Spleen (tissue), 11 donors: ENCODE results near the gene TAOK1. TPM values are rescaled to one million over a fixed set of nuclear protein-coding genes. Genes with fewer than 3 reads are reported as not detected.

Experiments
- DNase-seq: peaks from one replicate; pipeline ENCODE4 v3.0.0-alpha.2; 2020
- H3K27ac ChIP-seq, 8 donors: fragments of 200-600 bp; sonication (generic) in 7 of 8; 1 replicate in 4 of 8; 2 replicates in 4 of 8; pipeline versions ENCODE4 v1.5.0 to v1.8.0; 2016 to 2021; ENCODE audit warnings: inconsistent platforms in 4 of 8, mild to moderate bottlenecking in 4 of 8, moderate library complexity in 1 of 8
- H3K27me3 ChIP-seq, 7 donors: fragments of 200-600 bp; sonication (generic) in 6 of 7; replicated peaks in 1 of 7; 1 replicate in 4 of 7; 2 replicates in 3 of 7; pipeline versions ENCODE4 v1.5.0 to v1.8.0; 2016 to 2021; ENCODE audit warnings: inconsistent platforms in 3 of 7, mild to moderate bottlenecking in 1 of 7
- H3K36me3 ChIP-seq, 6 donors: fragments of 200-600 bp; sonication (generic) in 5 of 6; 1 replicate in 4 of 6; 2 replicates in 2 of 6; pipeline versions ENCODE4 v1.5.0 to v1.8.0; 2016 to 2021; ENCODE audit warnings: inconsistent platforms in 2 of 6
- H3K4me1 ChIP-seq, 6 donors: fragments of 200-600 bp; sonication (generic) in 5 of 6; 1 replicate in 3 of 6; 2 replicates in 3 of 6; pipeline versions ENCODE4 v1.5.0 to v1.8.0; 2016 to 2021; ENCODE audit warnings: inconsistent platforms in 3 of 6
- H3K4me3 ChIP-seq, 8 donors: fragments of 200-600 bp; sonication (generic) in 7 of 8; 1 replicate in 4 of 8; 2 replicates in 4 of 8; pipeline versions ENCODE4 v1.5.0 to v1.8.0; 2016 to 2021; ENCODE audit warnings: inconsistent platforms in 4 of 8, mild to moderate bottlenecking in 4 of 8, moderate library complexity in 2 of 8
- H3K9me3 ChIP-seq, 8 donors: fragments of 200-600 bp; sonication (generic) in 7 of 8; 1 replicate in 4 of 8; 2 replicates in 4 of 8; pipeline versions ENCODE4 v1.5.0 to v1.8.0; 2016 to 2021; ENCODE audit warnings: inconsistent platforms in 4 of 8
- POLR2A ChIP-seq, 3 donors: fragments of 450-650 bp; IDR thresholded peaks; one replicate each; pipeline ENCODE4 v1.5.1; 2017; ENCODE audit warnings: antibody characterized with exemption in 3 of 3, mild to moderate bottlenecking in 1 of 3
- POLR2AphosphoS5 ChIP-seq, 3 donors: sonication (generic); formaldehyde crosslinking; IDR thresholded peaks; one replicate each; pipeline ENCODE4 v1.5.1; 2017; ENCODE audit warnings: antibody characterized with exemption in 3 of 3
- WGBS, 5 donors: extraction: QIAGEN DNeasy Blood & Tissue Kit in 3 of 5; methylation state at CpG; one replicate each; pipeline versions ENCODE4 v1.1.5 to v1.1.7; 2013 to 2018; 5-methylcytosine and 5-hydroxymethylcytosine counted together
- intact Hi-C: fragments of 100-400 bp; cut with DNase I; formaldehyde crosslinking; loops from one replicate; pipeline ENCODE4 v1.15.0; 2023; ENCODE audit warnings: low total_unique reads
- polyA plus RNA-seq, 3 donors: library from polyadenylated mRNA; stranded (reverse); fragments of 200-250 nt; gene quantifications; one replicate each; pipeline ENCODE4 v1.2.1, GENCODE V29; 2013
- total RNA-seq, 7 donors: library from RNA; depleted of rRNA in 3 of 7; stranded (reverse); fragments of >200 nt in 3 of 7; fragmentation: NEBNext Ultra II Directional in 4 of 7; extraction: Animal tissue kit (Norgen Biotek cat#: 25700) in 4 of 7; gene quantifications; one replicate each; pipeline versions ENCODE4 v1.1.0 to v1.2.1, GENCODE V29; 2016 to 2021
- TF ChIP-seq, protein P1 (sequence below), 11 experiments: fragments of 200-600 bp in 7 of 11; fragments of 450-650 bp in 4 of 11; sonication (generic) in 4 of 11; IDR thresholded peaks in 8 of 11; conservative IDR thresholded peaks in 3 of 11; 1 replicate in 7 of 11; 2 replicates in 4 of 11; pipeline versions ENCODE4 v1.4.0 to v1.8.0; 2016 to 2021; ENCODE audit warnings: antibody characterized with exemption in 11 of 11, inconsistent platforms in 4 of 11, mild to moderate bottlenecking in 1 of 11
- donor health status: healthy with polysubstance abuse.
- donor health status: DM: no; HTN: no; CAD: no; lungs with moderate emphysema.
- donor health status: DM: no; HTN: no; CAD: no.
- donor health status: Bipolar disorder and iron deficiency.
- donor health status: healthy.
- donor health status: DM: no; HTN: no; CAD: no.
- donor health status: DM: yes; HTN: yes; CAD: no.

TAOK1 gene
- total and polyA plus RNA-seq, 10 donors, result 5.1 to 88.5 (median 56.9) TPM

DNA sequence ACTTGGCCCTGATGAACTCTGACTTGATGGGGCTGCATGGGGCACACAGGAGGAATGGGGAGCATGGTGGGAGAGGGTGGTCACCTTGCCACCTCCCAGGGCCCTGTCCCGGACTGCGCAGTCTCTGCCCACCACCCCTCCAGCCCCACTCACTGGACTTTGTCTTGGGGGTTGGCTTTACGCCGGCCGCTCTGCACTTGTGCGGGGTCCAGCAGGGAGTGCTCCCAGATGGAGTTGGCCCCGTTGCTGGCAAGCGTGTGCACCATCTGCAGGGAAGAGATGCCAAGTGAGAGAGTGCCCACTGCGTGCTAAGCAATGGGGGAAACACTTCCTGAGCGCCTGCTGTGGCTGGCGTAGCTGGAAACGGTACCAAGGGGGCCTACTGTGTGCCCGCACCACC is 192.6 kb downstream of the TAOK1 start:
- Histone ChIP-seq H3K4me3 (no peak overlapping the region), H3K36me3 (peaks cover 0 to 57% (median 37%) of the 10 kb centered on the region in 6 donors), H3K9me3 (no peaks in the 10 kb centered on the region), H3K4me1 (peaks cover 35 to 68% (median 49%) of the 10 kb centered on the region in 6 donors), H3K27me3 (no peaks in the 10 kb centered on the region), H3K27ac (no peak overlapping the region)
- no peak for DNase-seq
- TF ChIP-seq POLR2A (IDR thresholded peaks at IDR 0.05), result no peak
- TF ChIP-seq, protein P1, sequence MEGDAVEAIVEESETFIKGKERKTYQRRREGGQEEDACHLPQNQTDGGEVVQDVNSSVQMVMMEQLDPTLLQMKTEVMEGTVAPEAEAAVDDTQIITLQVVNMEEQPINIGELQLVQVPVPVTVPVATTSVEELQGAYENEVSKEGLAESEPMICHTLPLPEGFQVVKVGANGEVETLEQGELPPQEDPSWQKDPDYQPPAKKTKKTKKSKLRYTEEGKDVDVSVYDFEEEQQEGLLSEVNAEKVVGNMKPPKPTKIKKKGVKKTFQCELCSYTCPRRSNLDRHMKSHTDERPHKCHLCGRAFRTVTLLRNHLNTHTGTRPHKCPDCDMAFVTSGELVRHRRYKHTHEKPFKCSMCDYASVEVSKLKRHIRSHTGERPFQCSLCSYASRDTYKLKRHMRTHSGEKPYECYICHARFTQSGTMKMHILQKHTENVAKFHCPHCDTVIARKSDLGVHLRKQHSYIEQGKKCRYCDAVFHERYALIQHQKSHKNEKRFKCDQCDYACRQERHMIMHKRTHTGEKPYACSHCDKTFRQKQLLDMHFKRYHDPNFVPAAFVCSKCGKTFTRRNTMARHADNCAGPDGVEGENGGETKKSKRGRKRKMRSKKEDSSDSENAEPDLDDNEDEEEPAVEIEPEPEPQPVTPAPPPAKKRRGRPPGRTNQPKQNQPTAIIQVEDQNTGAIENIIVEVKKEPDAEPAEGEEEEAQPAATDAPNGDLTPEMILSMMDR (IDR thresholded peaks at IDR 0.05 in 8 of 11, conservative IDR thresholded peaks at IDR 0.05 in 3 of 11), result no peak
- TF ChIP-seq POLR2AphosphoS5 (IDR thresholded peaks at IDR 0.05), result no peak
- 91 to 97% (median 94%) methylated on average over 12 to 13 of the region's 13 CpGs for whole genome bisulfite sequencing, 5 donors
- intact Hi-C loops, result no loop called here

DNA sequence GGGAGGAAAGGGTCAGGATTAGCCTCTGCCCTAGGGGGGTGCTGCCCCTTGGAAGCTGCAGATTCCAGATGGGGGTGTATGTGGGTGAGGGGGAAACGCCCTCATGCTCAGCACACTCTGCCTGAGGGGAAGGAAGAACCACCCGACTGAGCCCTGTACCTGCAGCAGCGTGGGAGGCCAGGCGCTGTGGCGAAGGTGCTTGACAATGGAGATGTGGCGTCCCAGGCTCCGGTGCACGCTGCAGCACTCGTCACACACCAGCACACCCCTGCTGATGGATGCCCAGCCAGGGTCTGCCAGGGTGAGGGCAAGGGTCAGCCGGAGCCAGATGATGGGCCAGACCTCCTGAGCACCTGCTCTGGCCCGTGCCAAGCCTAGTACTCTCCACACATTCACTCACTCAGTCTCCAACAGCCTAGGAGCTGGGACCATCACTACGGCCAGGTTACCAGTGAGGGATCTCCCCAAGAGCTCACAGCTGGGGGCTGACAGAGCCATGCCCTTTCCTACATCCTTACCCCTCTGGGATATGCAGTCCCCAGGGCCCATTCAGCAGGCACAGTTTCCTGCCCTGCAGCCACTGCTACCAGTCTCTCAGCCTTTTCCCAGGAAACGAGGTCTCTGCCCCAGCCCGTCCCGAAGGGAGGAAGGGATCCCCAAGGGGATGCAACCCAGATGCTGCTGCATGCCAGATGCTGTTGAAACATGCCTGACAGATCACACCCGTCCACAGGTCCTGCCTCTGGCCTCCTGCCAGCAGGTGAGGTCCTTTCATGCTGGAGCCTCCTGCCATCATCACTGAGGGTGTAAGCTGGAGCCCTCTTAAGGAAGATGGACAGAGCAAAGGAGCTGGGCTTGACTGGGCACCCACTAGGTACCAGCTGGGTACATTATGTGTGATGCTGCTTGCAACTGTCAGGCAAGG is 193.4 kb downstream of the TAOK1 start:
- H3K4me3 ChIP-seq, result no peak overlapping the region
- TF ChIP-seq POLR2AphosphoS5 (IDR thresholded peaks at IDR 0.05) (no peak), POLR2A (IDR thresholded peaks at IDR 0.05) (no peak)
- TF ChIP-seq, protein P1 (IDR thresholded peaks at IDR 0.05 in 8 of 11, conservative IDR thresholded peaks at IDR 0.05 in 3 of 11), result no peak
- peaks cover 43 to 72% (median 57%) of the 10 kb centered on the region in 6 donors for H3K4me1 ChIP-seq
- H3K27ac ChIP-seq, result peak overlapping the region in 6 of 8 donors; percentile 27 to 88 (median 76)
- H3K27me3 ChIP-seq, result no peaks in the 10 kb centered on the region
- 80 to 90% (median 88%) methylated on average over 11 to 16 of the region's 16 CpGs for WGBS, 5 donors
- H3K36me3 ChIP-seq, result peaks cover 0 to 49% (median 29%) of the 10 kb centered on the region in 6 donors
- no peak for DNase-seq
- intact Hi-C loops, result no loop called here
- H3K9me3 ChIP-seq, result no peaks in the 10 kb centered on the region

GRCh38 chr17:29584452-29585079 is 194.4 kb downstream of the TAOK1 start:
- no peak for TF ChIP-seq POLR2A (IDR thresholded peaks at IDR 0.05)
- H3K9me3 ChIP-seq, result no peaks in the 10 kb centered on the region
- peak overlapping the region; percentile 27 to 88 (median 75) for H3K27ac ChIP-seq
- DNase-seq, result no peak
- H3K27me3 ChIP-seq, result no peaks in the 10 kb centered on the region
- peak overlapping the region in 2 of 8 donors; percentile 25 to 55 for H3K4me3 ChIP-seq
- intact Hi-C loops, result no loop called here
- H3K36me3 ChIP-seq, result peaks cover 0 to 39% (median 25%) of the 10 kb centered on the region in 6 donors
- WGBS, 5 donors, result 51 to 69% (median 57%) methylated on average over 8 to 12 of the region's 12 CpGs
- peaks cover 43 to 76% (median 59%) of the 10 kb centered on the region in 6 donors for H3K4me1 ChIP-seq

DNA sequence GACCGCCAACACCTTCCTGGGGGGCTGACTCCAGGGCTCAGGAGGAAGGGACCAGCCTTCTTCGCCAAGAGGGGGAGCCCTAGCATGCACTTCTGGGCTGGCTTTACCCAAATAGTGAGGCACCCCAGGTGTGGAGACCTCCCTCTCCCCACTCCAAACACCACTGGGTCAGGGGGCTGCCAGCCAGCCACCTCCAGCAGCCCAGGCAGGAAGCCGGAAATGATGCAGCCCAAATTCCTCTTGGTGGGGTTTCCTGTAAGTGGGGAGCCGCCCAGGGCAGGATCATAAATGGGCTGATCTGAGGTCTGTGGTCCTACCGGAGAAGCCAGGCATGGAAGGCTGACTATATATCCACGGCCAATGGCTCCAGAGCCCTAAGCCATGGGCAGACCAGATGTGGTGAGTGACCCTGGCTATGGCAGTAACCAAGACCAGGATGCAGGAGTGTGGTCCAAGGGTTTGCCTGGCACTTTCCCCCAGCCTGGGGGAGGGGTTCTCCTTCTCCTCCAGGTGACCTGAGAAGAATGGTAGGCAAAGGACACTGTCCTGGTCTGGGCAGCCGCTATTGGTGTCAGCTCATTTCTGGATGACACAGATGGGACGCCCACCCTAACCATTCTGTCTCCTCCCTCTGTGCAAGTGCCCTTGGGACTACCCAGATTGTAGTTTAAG is 195.1 kb downstream of the TAOK1 start:
- Histone ChIP-seq H3K27ac (peak overlapping the region; percentile 27 to 88 (median 75)), H3K9me3 (no peaks in the 10 kb centered on the region), H3K4me3 (peak overlapping the region in 6 of 8 donors; percentile 4 to 55 (median 20)), H3K27me3 (no peaks in the 10 kb centered on the region), H3K4me1 (peaks cover 48 to 78% (median 65%) of the 10 kb centered on the region in 6 donors), H3K36me3 (peaks cover 0 to 33% (median 25%) of the 10 kb centered on the region in 6 donors)
- intact Hi-C loops, result no loop called here
- peak; percentile 76 for DNase-seq
- 40 to 48% (median 45%) methylated on average over 6 to 8 of the region's 8 CpGs for WGBS, 5 donors
- TF ChIP-seq, protein P1 (IDR thresholded peaks at IDR 0.05 in 8 of 11, conservative IDR thresholded peaks at IDR 0.05 in 3 of 11), result peak in 5 of 11 experiments; percentile 14 to 44 (median 27)
- TF ChIP-seq POLR2AphosphoS5 (IDR thresholded peaks at IDR 0.05) (peak; percentile 51 to 67 (median 63)), POLR2A (IDR thresholded peaks at IDR 0.05) (no peak)
